VCaP (cell line): ENCODE data around the gene SRM.

Experiments used
- H3K27ac ChIP-seq: fragments of 450-650 bp; 2 replicates; pipeline ENCODE4 v1.5.1; 2017
- TF ChIP-seq, protein P1 (sequence below): fragments of 450-650 bp; conservative IDR thresholded peaks from 2 replicates; pipeline ENCODE4 v1.5.1; 2017; ENCODE audit warnings: mild to moderate bottlenecking, moderate library complexity

The SRM gene

DNA sequence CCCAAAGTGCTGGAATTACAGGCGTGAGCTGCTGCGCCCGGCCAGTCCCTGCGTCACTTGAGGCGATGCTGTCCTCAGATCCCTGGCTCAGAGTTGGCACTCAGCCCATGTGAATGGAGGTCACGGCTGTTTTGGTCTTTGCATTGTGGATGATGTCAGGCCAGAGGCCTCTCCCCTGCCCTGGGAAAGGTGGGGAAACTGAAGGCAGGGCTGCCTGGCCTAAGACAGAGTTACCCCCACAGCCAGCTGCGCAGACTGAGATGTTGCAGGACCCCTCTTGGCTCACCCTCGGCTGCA lies 13.6 kb downstream of the SRM start:
- no peak overlapping the region for H3K27ac ChIP-seq
- TF ChIP-seq, protein P1, sequence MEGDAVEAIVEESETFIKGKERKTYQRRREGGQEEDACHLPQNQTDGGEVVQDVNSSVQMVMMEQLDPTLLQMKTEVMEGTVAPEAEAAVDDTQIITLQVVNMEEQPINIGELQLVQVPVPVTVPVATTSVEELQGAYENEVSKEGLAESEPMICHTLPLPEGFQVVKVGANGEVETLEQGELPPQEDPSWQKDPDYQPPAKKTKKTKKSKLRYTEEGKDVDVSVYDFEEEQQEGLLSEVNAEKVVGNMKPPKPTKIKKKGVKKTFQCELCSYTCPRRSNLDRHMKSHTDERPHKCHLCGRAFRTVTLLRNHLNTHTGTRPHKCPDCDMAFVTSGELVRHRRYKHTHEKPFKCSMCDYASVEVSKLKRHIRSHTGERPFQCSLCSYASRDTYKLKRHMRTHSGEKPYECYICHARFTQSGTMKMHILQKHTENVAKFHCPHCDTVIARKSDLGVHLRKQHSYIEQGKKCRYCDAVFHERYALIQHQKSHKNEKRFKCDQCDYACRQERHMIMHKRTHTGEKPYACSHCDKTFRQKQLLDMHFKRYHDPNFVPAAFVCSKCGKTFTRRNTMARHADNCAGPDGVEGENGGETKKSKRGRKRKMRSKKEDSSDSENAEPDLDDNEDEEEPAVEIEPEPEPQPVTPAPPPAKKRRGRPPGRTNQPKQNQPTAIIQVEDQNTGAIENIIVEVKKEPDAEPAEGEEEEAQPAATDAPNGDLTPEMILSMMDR, result no peak

DNA sequence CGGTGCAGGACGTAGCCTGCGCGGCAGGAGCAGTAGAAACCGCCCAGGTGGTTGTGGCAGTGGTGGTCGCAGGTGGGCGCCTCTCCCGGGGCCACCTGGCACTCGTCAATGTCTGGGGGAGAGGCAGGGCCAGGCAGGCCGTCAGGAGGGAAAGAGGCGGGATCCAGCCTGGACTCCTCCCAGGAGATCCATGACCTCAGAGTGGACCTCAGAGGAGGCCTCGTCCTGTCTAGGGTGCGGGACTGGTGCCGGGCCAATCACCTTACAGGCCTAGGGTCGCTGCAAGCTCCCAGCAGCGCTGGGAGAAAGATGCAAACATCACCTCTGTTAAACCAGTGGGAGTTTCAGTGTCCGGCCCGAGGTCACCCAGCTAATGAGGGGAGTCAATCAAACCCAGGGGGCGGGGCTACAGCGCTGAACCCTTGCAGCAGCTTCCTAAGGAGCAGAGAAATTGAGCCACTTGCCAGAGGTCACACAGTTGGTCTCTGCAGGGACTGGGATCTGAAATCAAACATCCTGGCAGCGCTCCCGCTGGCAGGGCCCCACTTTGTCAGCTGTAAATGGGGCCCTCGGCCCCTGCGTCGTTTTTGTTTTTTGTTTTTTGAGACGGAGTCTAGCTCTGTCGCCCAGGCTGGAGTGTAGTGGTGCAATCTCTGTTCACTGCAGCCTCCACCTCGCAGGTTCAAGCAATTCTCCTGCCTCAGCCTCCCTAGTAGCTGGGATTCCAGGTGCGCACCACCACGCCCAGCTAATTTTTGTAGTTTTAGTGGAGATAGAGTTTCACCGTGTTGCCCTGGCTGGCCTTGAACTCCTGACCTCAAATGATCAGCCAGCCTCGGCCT lies 14.2 kb downstream of the SRM start:
- H3K27ac ChIP-seq, result no peak overlapping the region
- TF ChIP-seq, protein P1, result no peak

DNA sequence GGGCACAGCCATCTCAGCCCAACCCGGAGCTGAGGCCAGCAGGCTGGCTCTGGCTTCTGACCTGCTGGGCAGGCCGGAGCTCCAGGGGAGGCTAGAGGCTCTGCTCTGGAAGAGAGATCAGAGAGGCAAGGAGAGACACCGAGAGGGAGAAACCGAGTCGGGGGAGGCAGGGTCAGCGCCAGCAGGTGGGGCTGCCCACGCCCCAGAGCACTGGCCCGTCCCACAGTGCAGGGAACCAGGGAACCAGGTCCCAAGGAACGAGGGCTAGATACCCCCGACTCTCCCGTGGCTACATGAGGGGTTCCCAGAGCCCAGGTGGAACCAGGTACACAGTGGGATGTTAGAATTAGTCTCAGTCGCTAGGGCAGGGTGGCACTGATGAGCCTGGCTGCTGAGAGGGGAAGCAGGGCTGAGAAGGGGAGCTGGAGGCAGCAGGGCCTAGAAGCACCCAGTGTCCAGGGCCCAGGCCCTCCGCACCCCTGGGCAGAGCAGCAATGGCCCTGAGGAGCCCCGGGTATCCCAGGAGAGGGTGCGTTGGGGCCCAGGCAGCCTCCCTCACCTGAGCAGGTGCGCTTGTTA lies 14.9 kb downstream of the SRM start:
- no peak overlapping the region for H3K27ac ChIP-seq
- TF ChIP-seq, protein P1, result no peak

DNA sequence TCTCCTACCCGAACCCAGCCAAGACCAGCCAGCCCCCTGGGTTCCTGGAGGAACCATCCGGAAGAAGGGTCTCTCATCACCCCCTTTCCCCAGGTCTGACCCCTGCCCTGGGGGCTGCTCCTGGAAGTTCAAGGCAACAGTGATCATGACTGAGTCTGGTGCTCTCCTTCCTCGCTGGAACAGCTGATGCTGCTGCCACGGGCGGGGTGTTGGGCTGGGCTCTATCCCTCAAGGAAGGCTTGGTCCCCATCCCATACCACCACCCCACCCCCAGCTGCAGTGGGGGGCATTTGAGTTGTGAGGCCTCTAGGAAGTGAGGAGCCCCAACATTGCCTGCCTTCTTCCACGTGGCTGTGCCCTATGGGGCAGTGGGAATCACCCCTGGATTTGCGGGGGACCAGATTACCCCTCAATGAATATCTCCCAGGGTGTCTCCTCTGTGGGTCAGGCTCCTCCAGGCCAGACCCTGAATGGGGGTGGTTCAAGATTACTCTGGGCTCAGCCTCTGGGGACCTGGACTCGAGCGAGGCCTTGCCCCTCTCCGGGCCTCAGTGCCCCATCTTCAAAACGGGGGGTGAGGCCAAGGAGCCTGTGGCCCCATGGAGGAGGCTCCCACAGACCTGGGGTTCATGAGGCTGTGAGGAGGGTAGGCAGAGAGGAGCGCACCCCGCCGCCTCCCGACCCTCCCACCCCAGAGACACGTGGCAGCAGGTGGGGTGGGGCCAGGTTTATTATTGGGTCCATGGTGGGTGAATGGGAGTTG lies 15.6 kb downstream of the SRM start:
- TF ChIP-seq, protein P1, result no peak
- no peak overlapping the region for H3K27ac ChIP-seq

DNA sequence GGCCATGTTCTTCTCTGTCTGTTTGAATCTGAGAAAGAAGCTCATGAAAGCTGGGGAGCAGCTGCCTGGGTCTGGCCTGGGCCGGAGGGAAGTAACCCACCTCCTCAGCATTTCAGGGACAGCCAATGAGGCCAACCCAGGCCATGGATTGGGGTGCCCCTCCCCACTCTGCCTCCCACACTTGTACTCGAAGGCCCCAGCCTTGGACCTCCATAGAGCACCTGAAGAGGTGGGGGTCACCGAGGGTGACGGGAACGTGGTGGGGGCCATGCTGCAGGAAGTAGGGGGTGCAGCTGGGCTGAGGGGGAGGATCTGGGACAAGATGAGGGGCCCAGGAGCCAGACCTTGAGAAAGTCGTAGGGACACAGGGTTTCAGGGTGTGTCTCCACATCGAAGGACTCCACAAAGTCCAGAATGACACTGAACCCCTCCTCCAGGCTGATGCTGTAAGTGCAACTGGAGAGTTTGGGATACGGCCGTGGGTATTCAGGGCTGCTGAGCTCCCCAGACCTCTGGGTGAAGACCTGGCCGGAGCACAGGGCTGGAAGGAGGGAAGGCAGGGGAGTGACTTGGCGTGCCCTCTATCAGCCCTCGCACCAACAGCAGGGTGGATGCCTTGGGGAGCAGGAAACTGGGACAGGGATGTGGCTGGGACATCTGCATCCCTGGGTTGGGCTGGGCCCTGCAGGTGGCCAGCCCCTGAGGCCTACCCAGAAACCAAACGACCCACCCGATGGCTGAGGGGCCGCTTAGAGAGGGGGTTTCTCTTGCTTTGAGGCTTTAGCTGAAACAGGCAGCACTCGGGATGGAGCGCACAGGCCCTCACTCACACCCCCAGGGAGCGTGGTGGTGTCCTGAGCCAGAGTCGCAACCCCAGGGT lies 16.6 kb downstream of the SRM start:
- H3K27ac ChIP-seq, result no peak overlapping the region
- TF ChIP-seq, protein P1, result no peak

DNA sequence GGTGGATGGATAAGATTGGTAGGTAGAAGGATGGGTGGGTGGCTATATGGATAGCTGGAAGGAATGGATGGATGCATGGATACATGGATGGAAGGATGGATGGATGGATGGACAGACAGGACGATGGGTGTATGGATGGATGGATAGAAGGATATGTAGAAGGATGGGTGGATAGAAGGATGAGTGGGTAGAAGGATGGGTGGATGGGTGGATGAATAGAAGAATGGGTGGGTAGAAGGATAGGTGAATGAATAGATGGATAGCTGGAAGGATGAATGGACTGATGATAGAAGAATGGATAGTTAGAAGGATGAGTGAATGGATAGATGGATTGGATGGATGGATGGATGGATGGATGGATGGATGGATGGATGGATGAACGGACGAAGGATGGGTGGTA lies 17.8 kb downstream of the SRM start:
- TF ChIP-seq, protein P1, result no peak
- no peak overlapping the region for H3K27ac ChIP-seq
